ENCODE measurements around the gene UGT2A1. TPM values are rescaled to one million over a fixed set of nuclear protein-coding genes. Genes with fewer than 3 reads are reported as not detected.

Gene UGT2A1
- total RNA-seq, 1 experiment from 2014 or later: not detected

- H3K27me3 Mint-ChIP-seq (ENCODE audit: insufficient read depth, unreplicated experiment): peaks cover 72% of the 10 kb centered on the region
- no peak for DNase-seq (ENCODE audit: unreplicated experiment)
Observed at GRCh38 chr4:69563424-69563823, 89.6 kb downstream of the UGT2A1 start.

GRCh38 chr4:69549651-69550050 lies 103.4 kb downstream of the UGT2A1 start:
- Mint-ChIP-seq H3K36me3 (ENCODE audit: insufficient read depth, unreplicated experiment) (no peaks in the 10 kb centered on the region), H3K27ac (ENCODE audit: low read depth, unreplicated experiment) (no peak overlapping the region), H3K4me1 (ENCODE audit: insufficient read depth, unreplicated experiment) (no peaks in the 10 kb centered on the region), H3K27me3 (ENCODE audit: insufficient read depth, unreplicated experiment) (peaks cover 46% of the 10 kb centered on the region), H3K9me3 (ENCODE audit: unreplicated experiment) (no peaks in the 10 kb centered on the region), H3K4me3 (ENCODE audit: unreplicated experiment) (no peak overlapping the region)
- intact Hi-C loops (cut with micrococcal nuclease): no loop called here
- TF ChIP-seq, protein P1, sequence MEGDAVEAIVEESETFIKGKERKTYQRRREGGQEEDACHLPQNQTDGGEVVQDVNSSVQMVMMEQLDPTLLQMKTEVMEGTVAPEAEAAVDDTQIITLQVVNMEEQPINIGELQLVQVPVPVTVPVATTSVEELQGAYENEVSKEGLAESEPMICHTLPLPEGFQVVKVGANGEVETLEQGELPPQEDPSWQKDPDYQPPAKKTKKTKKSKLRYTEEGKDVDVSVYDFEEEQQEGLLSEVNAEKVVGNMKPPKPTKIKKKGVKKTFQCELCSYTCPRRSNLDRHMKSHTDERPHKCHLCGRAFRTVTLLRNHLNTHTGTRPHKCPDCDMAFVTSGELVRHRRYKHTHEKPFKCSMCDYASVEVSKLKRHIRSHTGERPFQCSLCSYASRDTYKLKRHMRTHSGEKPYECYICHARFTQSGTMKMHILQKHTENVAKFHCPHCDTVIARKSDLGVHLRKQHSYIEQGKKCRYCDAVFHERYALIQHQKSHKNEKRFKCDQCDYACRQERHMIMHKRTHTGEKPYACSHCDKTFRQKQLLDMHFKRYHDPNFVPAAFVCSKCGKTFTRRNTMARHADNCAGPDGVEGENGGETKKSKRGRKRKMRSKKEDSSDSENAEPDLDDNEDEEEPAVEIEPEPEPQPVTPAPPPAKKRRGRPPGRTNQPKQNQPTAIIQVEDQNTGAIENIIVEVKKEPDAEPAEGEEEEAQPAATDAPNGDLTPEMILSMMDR (IDR thresholded peaks at IDR 0.05; ENCODE audit: unreplicated experiment): no peak
- no peak for DNase-seq (ENCODE audit: unreplicated experiment)
- ChIA-PET POLR2A (no interaction called here), CTCF (interaction anchor here (0.6 kb wide), 1 partner anchor 101 kb away, joined by 3 read pairs; no protein-coding TSS in a partner anchor)
- no TSS peak for BruUV-seq (replicated peaks)

More at GRCh38 chr4:69563424-69563823, 89.6 kb downstream of the UGT2A1 start:
- Mint-ChIP-seq H3K36me3 (ENCODE audit: insufficient read depth, unreplicated experiment) (no peaks in the 10 kb centered on the region), H3K27ac (ENCODE audit: low read depth, unreplicated experiment) (no peak overlapping the region), H3K4me1 (ENCODE audit: insufficient read depth, unreplicated experiment) (no peaks in the 10 kb centered on the region), H3K4me3 (ENCODE audit: unreplicated experiment) (no peak overlapping the region), H3K9me3 (ENCODE audit: unreplicated experiment) (no peaks in the 10 kb centered on the region)
- no TSS peak for BruUV-seq (replicated peaks)
- intact Hi-C loops (cut with micrococcal nuclease): no loop called here
- ChIA-PET POLR2A (no interaction called here), CTCF (no interaction called here)
- TF ChIP-seq, protein P1 (IDR thresholded peaks at IDR 0.05; ENCODE audit: unreplicated experiment): no peak

DNA sequence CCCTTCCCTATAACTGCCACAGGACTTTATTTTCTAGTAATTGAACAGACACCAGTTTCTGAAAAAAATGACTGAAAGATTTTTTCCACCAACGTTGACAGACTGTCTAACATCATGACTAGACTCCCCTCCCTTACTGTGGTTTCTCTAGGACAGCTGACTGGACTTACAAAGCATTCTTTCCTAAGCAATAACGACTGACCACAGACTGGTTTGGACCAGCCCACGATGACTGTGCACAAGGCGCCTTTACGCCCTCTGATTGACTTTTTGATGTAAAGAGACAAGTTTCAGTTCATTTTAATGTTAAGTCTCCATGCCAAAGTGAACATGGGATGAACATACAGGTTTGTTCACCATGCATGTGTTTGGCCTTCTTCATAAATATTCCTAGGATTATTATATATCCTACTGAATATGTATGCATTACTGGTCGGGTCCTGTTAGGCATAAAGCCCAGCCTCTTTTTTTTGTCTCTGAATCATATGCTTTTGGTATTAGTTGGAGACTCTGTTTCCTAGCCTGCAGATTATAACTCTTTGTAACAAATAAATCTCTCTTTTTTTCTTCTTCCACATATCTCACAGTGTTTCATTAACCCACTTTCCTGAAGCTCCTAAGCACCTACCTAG lies 106.8 kb downstream of the UGT2A1 start:
- Mint-ChIP-seq H3K4me3 (ENCODE audit: unreplicated experiment) (no peak overlapping the region), H3K27me3 (ENCODE audit: insufficient read depth, unreplicated experiment) (peaks cover 20% of the 10 kb centered on the region)
- POLR2A ChIA-PET: no interaction called here

More for the DNA sequence above, 106.8 kb downstream of the UGT2A1 start:
- intact Hi-C loops (cut with micrococcal nuclease): no loop called here
- Mint-ChIP-seq H3K27ac (ENCODE audit: low read depth, unreplicated experiment) (no peak overlapping the region), H3K4me1 (ENCODE audit: insufficient read depth, unreplicated experiment) (no peaks in the 10 kb centered on the region), H3K9me3 (ENCODE audit: unreplicated experiment) (no peaks in the 10 kb centered on the region), H3K36me3 (ENCODE audit: insufficient read depth, unreplicated experiment) (no peaks in the 10 kb centered on the region)
- DNase-seq (ENCODE audit: unreplicated experiment): no peak
- TF ChIP-seq, protein P1 (IDR thresholded peaks at IDR 0.05; ENCODE audit: unreplicated experiment): no peak
- no TSS peak for BruUV-seq (replicated peaks)
- CTCF ChIA-PET: no interaction called here

Other genes starting within 250 kb of the UGT2A1 start
- gene UGT2B4, start 157.3 kb downstream of the UGT2A1 start, total RNA-seq (2022): not detected in 2 replicates
- not detected in 2 replicates for gene UGT2A2, start 13.6 kb downstream of the UGT2A1 start, total RNA-seq (2022)
- gene SULT1B1, start 107.4 kb upstream of the UGT2A1 start, total RNA-seq (2022): 0.20 and 0.21 TPM in 2 replicates
- 2.8 and 6.5 TPM in 2 replicates for gene SULT1E1, start 206.9 kb upstream of the UGT2A1 start, total RNA-seq (2022)

Measured in MCF 10A (cell line).